DOHH2 (cell line): Measurements from ENCODE around the gene FSCN2.

Experiments used
- H3F3A ChIP-seq: fragments of 200-600 bp; sonication (generic), shearing (Covaris generic); 2 replicates; pipeline ENCODE4 v1.6.0; 2016; ENCODE audit warnings: antibody characterized with exemption, mild to moderate bottlenecking; ENCODE audit not compliant: control insufficient read depth, insufficient read depth
- H3K27ac ChIP-seq: fragments of 200-600 bp; sonication (generic); 2 replicates; pipeline ENCODE4 v1.5.1; 2014; ENCODE audit warnings: low read depth, mild to moderate bottlenecking, low read length, moderate library complexity
- H3K27me3 ChIP-seq: fragments of 200-600 bp; sonication (generic); 2 replicates; pipeline ENCODE4 v1.6.1; 2014; ENCODE audit warnings: mild to moderate bottlenecking, low read length, mixed read lengths; ENCODE audit not compliant: control insufficient read depth
- H3K36me3 ChIP-seq: fragments of 200-600 bp; sonication (generic); 2 replicates; pipeline ENCODE4 v1.6.1; 2014; ENCODE audit warnings: mild to moderate bottlenecking, low read length, moderate library complexity, mixed read lengths; ENCODE audit not compliant: control insufficient read depth
- H3K4me1 ChIP-seq: fragments of 200-600 bp; sonication (generic); 2 replicates; pipeline ENCODE4 v1.6.1; 2014; ENCODE audit warnings: mild to moderate bottlenecking, low read length, mixed read lengths; ENCODE audit not compliant: control insufficient read depth
- H3K4me2 ChIP-seq: fragments of 200-600 bp; sonication (generic); 2 replicates; pipeline ENCODE4 v1.6.0; 2014; ENCODE audit warnings: mild to moderate bottlenecking, low read length, moderate library complexity
- H3K4me3 ChIP-seq: fragments of 200-600 bp; sonication (generic); 2 replicates; pipeline ENCODE4 v1.5.1; 2014; ENCODE audit warnings: mild to moderate bottlenecking, low read length, mixed read lengths
- H3K79me2 ChIP-seq: fragments of 200-600 bp; sonication (generic); 2 replicates; pipeline ENCODE4 v1.6.1; 2014; ENCODE audit warnings: mild to moderate bottlenecking, low read length, mixed read lengths; ENCODE audit not compliant: control insufficient read depth
- H3K9me2 ChIP-seq: fragments of 200-600 bp; sonication (generic); replicated peaks from 2 replicates; pipeline ENCODE4 v1.6.1; 2014; ENCODE audit warnings: mild to moderate bottlenecking, low read length, mixed read lengths; ENCODE audit not compliant: control insufficient read depth
- H3K9me3 ChIP-seq: fragments of 200-600 bp; sonication (generic); 2 replicates; pipeline ENCODE4 v1.6.1; 2014; ENCODE audit warnings: antibody characterized with exemption, low read length, mixed read lengths; ENCODE audit not compliant: control insufficient read depth, insufficient read depth
- H4K20me1 ChIP-seq: fragments of 200-600 bp; sonication (generic); 2 replicates; pipeline ENCODE4 v1.6.0; 2014; ENCODE audit warnings: low read depth, mild to moderate bottlenecking, antibody characterized with exemption, low read length, moderate library complexity; ENCODE audit not compliant: control insufficient read depth, insufficient read depth
- EZH2phosphoT487 ChIP-seq: fragments of 200-600 bp; sonication (generic); IDR thresholded peaks from 2 replicates; pipeline ENCODE4 v1.6.1; 2017; ENCODE audit warnings: borderline replicate concordance, mild to moderate bottlenecking, antibody characterized with exemption, low read length, moderate library complexity, mixed read lengths
- TF ChIP-seq, protein P1 (sequence below): fragments of 200-600 bp; sonication (generic); IDR thresholded peaks from one replicate; pipeline ENCODE4 v1.5.1; 2014; ENCODE audit warnings: antibody characterized with exemption, mild to moderate bottlenecking, low read depth, low read length; ENCODE audit not compliant: poor library complexity, severe bottlenecking

FSCN2 gene

DNA sequence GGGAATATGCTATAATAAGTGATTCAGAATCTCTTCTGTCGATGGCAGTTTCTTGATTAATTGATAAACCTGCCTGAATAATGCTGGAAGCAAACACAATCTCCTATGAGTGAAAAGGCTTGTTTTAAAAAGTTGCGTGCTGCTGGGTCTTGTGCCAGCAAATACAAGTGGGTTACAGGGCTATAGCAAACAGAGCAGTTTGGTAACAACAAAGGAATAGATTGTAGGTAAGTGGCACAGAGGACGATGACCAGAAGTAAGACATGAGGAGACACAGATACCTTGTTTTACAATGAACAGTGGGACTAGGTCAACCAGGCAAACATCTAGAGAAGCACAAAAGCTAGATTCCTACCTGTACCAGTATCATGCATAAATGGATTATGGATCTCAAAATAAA, 47.7 kb downstream of the FSCN2 start:
- no peaks in the 10 kb centered on the region for H3K4me1 ChIP-seq
- H3K27ac ChIP-seq = no peak overlapping the region
- H3K36me3 ChIP-seq = peaks cover 54% of the 10 kb centered on the region
- no peaks in the 10 kb centered on the region for H3F3A ChIP-seq
- no peaks in the 10 kb centered on the region for H4K20me1 ChIP-seq
- H3K4me2 ChIP-seq = no peak overlapping the region
- H3K79me2 ChIP-seq = peaks cover 4% of the 10 kb centered on the region; the same call in 1 of the 2 replicates
- H3K27me3 ChIP-seq = no peaks in the 10 kb centered on the region
- no peaks in the 10 kb centered on the region for H3K9me3 ChIP-seq
- no peak overlapping the region for H3K4me3 ChIP-seq
- TF ChIP-seq EZH2phosphoT487 = no peak
- TF ChIP-seq, protein P1, sequence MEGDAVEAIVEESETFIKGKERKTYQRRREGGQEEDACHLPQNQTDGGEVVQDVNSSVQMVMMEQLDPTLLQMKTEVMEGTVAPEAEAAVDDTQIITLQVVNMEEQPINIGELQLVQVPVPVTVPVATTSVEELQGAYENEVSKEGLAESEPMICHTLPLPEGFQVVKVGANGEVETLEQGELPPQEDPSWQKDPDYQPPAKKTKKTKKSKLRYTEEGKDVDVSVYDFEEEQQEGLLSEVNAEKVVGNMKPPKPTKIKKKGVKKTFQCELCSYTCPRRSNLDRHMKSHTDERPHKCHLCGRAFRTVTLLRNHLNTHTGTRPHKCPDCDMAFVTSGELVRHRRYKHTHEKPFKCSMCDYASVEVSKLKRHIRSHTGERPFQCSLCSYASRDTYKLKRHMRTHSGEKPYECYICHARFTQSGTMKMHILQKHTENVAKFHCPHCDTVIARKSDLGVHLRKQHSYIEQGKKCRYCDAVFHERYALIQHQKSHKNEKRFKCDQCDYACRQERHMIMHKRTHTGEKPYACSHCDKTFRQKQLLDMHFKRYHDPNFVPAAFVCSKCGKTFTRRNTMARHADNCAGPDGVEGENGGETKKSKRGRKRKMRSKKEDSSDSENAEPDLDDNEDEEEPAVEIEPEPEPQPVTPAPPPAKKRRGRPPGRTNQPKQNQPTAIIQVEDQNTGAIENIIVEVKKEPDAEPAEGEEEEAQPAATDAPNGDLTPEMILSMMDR = no peak
- no peaks in the 10 kb centered on the region for H3K9me2 ChIP-seq

DNA sequence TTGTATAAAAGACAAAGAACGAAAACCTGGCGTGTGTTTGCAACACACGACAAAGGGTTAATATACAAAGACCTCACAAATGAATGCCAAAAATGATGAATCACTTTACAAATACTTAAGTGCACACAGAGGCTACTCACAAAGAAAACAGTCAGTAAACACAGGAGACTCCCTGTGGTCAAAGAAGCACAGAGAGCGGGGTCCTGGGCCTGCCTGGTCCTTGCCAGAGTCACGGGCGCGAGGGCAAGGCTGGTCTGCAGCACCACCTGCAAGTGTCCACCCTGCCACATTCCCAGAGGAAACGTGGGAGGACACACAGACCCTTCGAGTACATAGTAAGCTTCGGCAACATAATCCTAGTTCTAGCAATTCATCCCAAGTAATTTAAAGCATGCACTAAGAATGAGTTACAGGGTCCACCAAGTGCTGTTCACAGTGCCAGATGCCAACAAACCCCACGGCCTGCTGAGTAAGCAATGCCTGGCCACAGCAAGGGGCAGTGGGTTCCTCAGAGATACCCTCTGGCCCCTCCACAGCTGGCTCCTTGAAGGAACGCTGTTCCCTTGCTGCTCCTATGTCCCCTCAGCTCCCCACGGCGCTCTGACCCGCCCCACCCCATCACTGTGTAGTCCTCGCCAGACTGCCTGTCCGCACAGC, 48.6 kb downstream of the FSCN2 start:
- Histone ChIP-seq H3K4me3 (no peak overlapping the region), H3K9me3 (no peaks in the 10 kb centered on the region), H3F3A (no peaks in the 10 kb centered on the region), H3K79me2 (peaks cover 6% of the 10 kb centered on the region), H4K20me1 (no peaks in the 10 kb centered on the region), H3K36me3 (peaks cover 50% of the 10 kb centered on the region), H3K9me2 (no peaks in the 10 kb centered on the region), H3K27me3 (no peaks in the 10 kb centered on the region), H3K4me1 (no peaks in the 10 kb centered on the region), H3K4me2 (no peak overlapping the region), H3K27ac (no peak overlapping the region)
- no peak for TF ChIP-seq EZH2phosphoT487
- TF ChIP-seq, protein P1 = no peak

DNA sequence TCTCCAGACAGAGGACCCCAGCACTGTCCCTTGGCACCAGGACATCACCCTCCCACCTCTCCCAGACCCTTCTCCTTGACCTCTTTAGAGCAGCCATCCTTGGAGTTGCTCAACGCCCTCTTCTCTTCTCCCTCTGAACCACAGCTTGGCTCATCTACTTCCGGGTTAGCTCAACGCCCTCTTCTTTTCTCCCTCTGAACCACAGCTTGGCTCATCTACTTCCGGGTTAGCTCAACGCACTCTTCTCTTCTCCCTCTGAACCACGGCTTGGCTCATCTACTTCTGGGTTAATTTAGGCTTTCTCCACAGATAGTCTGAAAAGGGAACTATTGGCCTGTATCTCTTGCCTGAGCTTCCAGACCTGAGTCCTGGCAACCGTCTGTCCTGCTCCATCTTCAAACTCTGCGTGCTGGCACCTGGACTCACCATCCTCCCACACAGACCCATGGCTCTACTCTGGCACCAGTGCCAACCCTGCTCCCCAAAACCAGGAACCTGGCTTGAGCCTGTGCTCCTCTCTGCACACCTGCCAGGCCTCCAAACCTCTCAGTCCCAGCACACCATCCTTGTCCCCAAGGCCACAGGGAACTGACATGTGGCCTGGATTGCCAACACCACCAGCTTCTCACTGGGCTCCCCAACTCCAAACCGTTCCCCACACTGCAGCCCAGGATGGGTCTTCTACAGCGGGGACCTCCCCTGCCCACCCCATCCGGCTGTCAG, 49.3 kb downstream of the FSCN2 start:
- no peaks in the 10 kb centered on the region for H3F3A ChIP-seq
- H3K4me3 ChIP-seq = no peak overlapping the region
- no peak overlapping the region for H3K27ac ChIP-seq
- H3K4me2 ChIP-seq = no peak overlapping the region
- H3K79me2 ChIP-seq = peaks cover 7% of the 10 kb centered on the region
- H4K20me1 ChIP-seq = no peaks in the 10 kb centered on the region
- H3K36me3 ChIP-seq = peaks cover 55% of the 10 kb centered on the region
- TF ChIP-seq EZH2phosphoT487 = no peak
- TF ChIP-seq, protein P1 = no peak
- H3K9me2 ChIP-seq = no peaks in the 10 kb centered on the region
- H3K4me1 ChIP-seq = no peaks in the 10 kb centered on the region
- H3K27me3 ChIP-seq = no peaks in the 10 kb centered on the region
- no peaks in the 10 kb centered on the region for H3K9me3 ChIP-seq
